B cell (primary cell): ENCODE results near the gene FAF1. TPM values are rescaled to one million over a fixed set of nuclear protein-coding genes. Genes with fewer than 3 reads are reported as not detected.
A peak's percentile ranks its signal among the peaks of the same experiment; 100 is the strongest.

ENCODE experiments used
- ATAC-seq: fragments of 200-7000 bp; cut with Tn5 transposase; one replicate; pipeline ENCODE4 v1.10.0; 2021; ENCODE audit warnings: low read depth, mild to moderate bottlenecking, moderate number of reproducible peaks, moderate library complexity
- CTCF ChIA-PET: fragments of 350-600 bp; sonication (Branson Sonifier 250); formaldehyde crosslinking; loops from one replicate; lab custom pipeline; 2021; ENCODE audit warnings: antibody characterized with exemption, inconsistent platforms; lab: Charles Lee
- POLR2A ChIA-PET: fragments of 350-600 bp; sonication (Branson Sonifier 250); formaldehyde crosslinking; loops from one replicate; lab custom pipeline; 2021; ENCODE audit warnings: antibody characterized with exemption; lab: Charles Lee
- DNase-seq: peaks from one replicate; pipeline ENCODE4 v3.0.0; 2013
- H2AFZ ChIP-seq: 2 replicates; pipeline ENCODE4 v1.6.1; 2012; ENCODE audit warnings: mild to moderate bottlenecking, low read depth, low read length; ENCODE audit not compliant: insufficient read depth, poor library complexity, severe bottlenecking
- H3K27ac ChIP-seq, 2 donors: 1 replicate in 1 of 2; 2 replicates in 1 of 2; pipeline ENCODE4 v1.5.1; 2012 to 2013; ENCODE audit warnings: low read length in 2 of 2, mild to moderate bottlenecking in 2 of 2, moderate library complexity in 1 of 2
- H3K27me3 ChIP-seq, 4 experiments: fragments of 200-600 bp in 1 of 4; sonication (generic) in 1 of 4; replicated peaks in 1 of 4; 1 replicate in 2 of 4; 2 replicates in 2 of 4; pipeline versions ENCODE4 v1.6.1 to v1.7.0; 2013 to 2016; ENCODE audit warnings: low read length in 3 of 4, mild to moderate bottlenecking in 2 of 4, mixed read lengths in 1 of 4, moderate library complexity in 1 of 4; ENCODE audit not compliant: insufficient read depth in 4 of 4, control insufficient read depth in 3 of 4; ENCODE audit errors: control extremely low read depth in 1 of 4
- H3K36me3 ChIP-seq, 2 experiments: replicated peaks in 1 of 2; 1 replicate in 1 of 2; 2 replicates in 1 of 2; pipeline versions ENCODE4 v1.6.1 to v1.7.1; 2013; ENCODE audit warnings: low read length in 1 of 2; ENCODE audit not compliant: insufficient read depth in 2 of 2, control insufficient read depth in 1 of 2; ENCODE audit errors: control extremely low read depth in 1 of 2, extremely low read depth in 1 of 2
- H3K4me1 ChIP-seq, 2 donors: fragments of 200-600 bp in 1 of 2; sonication (generic) in 1 of 2; 1 replicate in 1 of 2; 2 replicates in 1 of 2; pipeline versions ENCODE4 v1.5.1 to v1.6.1; 2013 to 2017; ENCODE audit warnings: low read length in 2 of 2; ENCODE audit not compliant: control insufficient read depth in 2 of 2, insufficient read depth in 2 of 2
- H3K4me2 ChIP-seq: replicated peaks from 2 replicates; pipeline ENCODE3; 2012; ENCODE audit warnings: mild to moderate bottlenecking, low read depth, low read length; ENCODE audit not compliant: poor library complexity, severe bottlenecking
- H3K4me3 ChIP-seq, 5 experiments: fragments of 200-600 bp in 1 of 5; sonication (generic) in 1 of 5; 1 replicate in 3 of 5; 2 replicates in 2 of 5; pipeline versions ENCODE4 v1.5.1 to v1.7.0; 2011 to 2016; ENCODE audit warnings: low read length in 4 of 5, mild to moderate bottlenecking in 4 of 5, low read depth in 2 of 5, control low read depth in 1 of 5, moderate library complexity in 1 of 5; ENCODE audit not compliant: insufficient read depth in 1 of 5; ENCODE audit errors: control extremely low read depth in 1 of 5, extremely low read depth in 1 of 5
- H3K79me2 ChIP-seq: fragments of 200-600 bp; sonication (generic); one replicate; pipeline ENCODE4 v1.6.0; 2016; ENCODE audit warnings: low read length; ENCODE audit not compliant: control insufficient read depth, insufficient read depth
- H3K9ac ChIP-seq: fragments of 200-600 bp; sonication (generic); 2 replicates; pipeline ENCODE4 v1.6.1; 2017; ENCODE audit warnings: mild to moderate bottlenecking, low read length, moderate library complexity
- H3K9me3 ChIP-seq, 3 donors: one replicate each; pipeline versions ENCODE4 v1.6.1 to v1.7.1; 2013; ENCODE audit warnings: low read length in 2 of 3; ENCODE audit not compliant: control insufficient read depth in 2 of 3, insufficient read depth in 1 of 3; ENCODE audit errors: control extremely low read depth in 1 of 3
- H4K20me1 ChIP-seq: 2 replicates; pipeline ENCODE4 v1.6.0; 2012; ENCODE audit warnings: mild to moderate bottlenecking, low read length; ENCODE audit not compliant: insufficient read depth, control insufficient read depth, poor library complexity, severe bottlenecking
- H3K27ac Mint-ChIP-seq: one replicate; pipeline ENCODE4 v1.8.0; 2021; ENCODE audit warnings: mixed read lengths
- H3K27me3 Mint-ChIP-seq: one replicate; pipeline ENCODE4 v1.8.0; 2021; ENCODE audit warnings: mixed read lengths
- H3K4me1 Mint-ChIP-seq: one replicate; pipeline ENCODE4 v1.8.0; 2021; ENCODE audit warnings: mixed read lengths
- H3K4me3 Mint-ChIP-seq: one replicate; pipeline ENCODE4 v1.8.0; 2021; ENCODE audit warnings: mixed read lengths
- H3K9me3 Mint-ChIP-seq: one replicate; pipeline ENCODE4 v1.8.0; 2022; ENCODE audit warnings: mixed read lengths; ENCODE audit not compliant: insufficient read depth
- EZH2 ChIP-seq: IDR thresholded peaks from 2 replicates; pipeline ENCODE4 v1.6.1; 2012; ENCODE audit warnings: borderline replicate concordance, low read depth, mild to moderate bottlenecking, moderate library complexity, low read length; ENCODE audit not compliant: insufficient read depth, poor library complexity, severe bottlenecking
- WGBS: methylation state at CpG from one replicate; pipeline ENCODE4 v1.1.5; 2013; ENCODE audit warnings: missing lambda C conversion rate; ENCODE audit not compliant: insufficient coverage; 5-methylcytosine and 5-hydroxymethylcytosine counted together
- intact Hi-C: fragments of 100-400 bp; cut with micrococcal nuclease; formaldehyde crosslinking; loops from one replicate; pipeline ENCODE4 v1.10.0; 2022
- polyA plus RNA-seq: library from polyadenylated mRNA; depleted of rRNA; stranded (reverse); fragments of >200 nt; gene quantifications from 2 replicates; pipeline ENCODE4 v1.2.3, GENCODE V29; 2012
- total RNA-seq, 2 donors: library from RNA; stranded (reverse); fragments of 120-200 nt in 1 of 2; gene quantifications; 1 replicate in 1 of 2; 2 replicates in 1 of 2; pipeline versions ENCODE4 v1.2.3 to v1.2.4, GENCODE V29; 2013 to 2022
- TF ChIP-seq, protein P1 (sequence below): fragments of 200-600 bp; IDR thresholded peaks from one replicate; pipeline ENCODE4 v1.8.0; 2022; ENCODE audit warnings: antibody characterized with exemption, mild to moderate bottlenecking

The FAF1 gene
- total and polyA plus RNA-seq, 2 donors (not counting 1 experiment from before 2014, with no cell fraction given): 10.1 to 58.4 TPM

GRCh38 chr1:50978144-50978851 is 18.2 kb upstream of the FAF1 start:
- peaks cover 0 to 44% (median 36%) of the 10 kb centered on the region in 4 experiments for H3K27me3 ChIP-seq
- H3K4me3 Mint-ChIP-seq: peak overlapping the region; percentile 85
- H3K36me3 ChIP-seq: no peaks in the 10 kb centered on the region
- H3K27me3 Mint-ChIP-seq: peaks cover 27% of the 10 kb centered on the region
- H3K27ac ChIP-seq: no peak overlapping the region
- ChIA-PET POLR2A (interaction anchor here (1.3 kb wide), 1 partner anchor 12 kb away, joined by 3 read pairs; no protein-coding TSS in a partner anchor), CTCF (interaction anchor here (1.5 to 4.4 kb wide), 4 partner anchors 10 to 106 kb away, joined by 5 to 16 read pairs (median 7); no protein-coding TSS in a partner anchor)
- intact Hi-C loops: loop anchor here (5.0 kb wide), 1 partner anchor 1079 kb away; the partner anchor contains the start of genes BTF3L4 and TXNDC12
- H3K9me3 ChIP-seq: peaks cover 0 to 1% (median 0%) of the 10 kb centered on the region in 3 donors
- no peaks in the 10 kb centered on the region for H4K20me1 ChIP-seq
- H3K79me2 ChIP-seq: no peaks in the 10 kb centered on the region
- ATAC-seq (peak; percentile 54), DNase-seq (peak; percentile 67)
- no peaks in the 10 kb centered on the region for H3K9me3 Mint-ChIP-seq
- TF ChIP-seq, protein P1, sequence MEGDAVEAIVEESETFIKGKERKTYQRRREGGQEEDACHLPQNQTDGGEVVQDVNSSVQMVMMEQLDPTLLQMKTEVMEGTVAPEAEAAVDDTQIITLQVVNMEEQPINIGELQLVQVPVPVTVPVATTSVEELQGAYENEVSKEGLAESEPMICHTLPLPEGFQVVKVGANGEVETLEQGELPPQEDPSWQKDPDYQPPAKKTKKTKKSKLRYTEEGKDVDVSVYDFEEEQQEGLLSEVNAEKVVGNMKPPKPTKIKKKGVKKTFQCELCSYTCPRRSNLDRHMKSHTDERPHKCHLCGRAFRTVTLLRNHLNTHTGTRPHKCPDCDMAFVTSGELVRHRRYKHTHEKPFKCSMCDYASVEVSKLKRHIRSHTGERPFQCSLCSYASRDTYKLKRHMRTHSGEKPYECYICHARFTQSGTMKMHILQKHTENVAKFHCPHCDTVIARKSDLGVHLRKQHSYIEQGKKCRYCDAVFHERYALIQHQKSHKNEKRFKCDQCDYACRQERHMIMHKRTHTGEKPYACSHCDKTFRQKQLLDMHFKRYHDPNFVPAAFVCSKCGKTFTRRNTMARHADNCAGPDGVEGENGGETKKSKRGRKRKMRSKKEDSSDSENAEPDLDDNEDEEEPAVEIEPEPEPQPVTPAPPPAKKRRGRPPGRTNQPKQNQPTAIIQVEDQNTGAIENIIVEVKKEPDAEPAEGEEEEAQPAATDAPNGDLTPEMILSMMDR: no peak
- peak; percentile 85 for TF ChIP-seq EZH2
- peak overlapping the region; percentile 90 for H3K4me2 ChIP-seq
- 2% methylated on average over 33 of the region's 42 CpGs for WGBS
- peak overlapping the region; percentile 21 to 76 (median 62) for H3K4me3 ChIP-seq
- H3K4me1 Mint-ChIP-seq: peaks cover 20% of the 10 kb centered on the region
- peaks cover 25 to 31% of the 10 kb centered on the region in 2 donors for H3K4me1 ChIP-seq
- H3K9ac ChIP-seq: peak overlapping the region; percentile 69
- H3K27ac Mint-ChIP-seq: peak overlapping the region; percentile 26
- H2AFZ ChIP-seq: peak overlapping the region; percentile 75
